Panc1 (cell line): ENCODE data around the gene ZCCHC8. TPM values are rescaled to one million over a fixed set of nuclear protein-coding genes. Genes with fewer than 3 reads are reported as not detected.
A peak's percentile ranks its signal among the peaks of the same experiment; 100 is the strongest.

Source experiments
- ATAC-seq: fragments of 200-7000 bp; cut with Tn5 transposase; 2 replicates; pipeline ENCODE4 v1.9.1; 2020; ENCODE audit warnings: mild to moderate bottlenecking, moderate library complexity
- BruUV-seq: library from RNA; stranded (reverse); fragments of 400-500 nt; replicated peaks from 2 replicates; lab custom pipeline; 2021; lab: Mats Ljungman, UMichigan
- CTCF ChIA-PET: fragments of 300-600 bp; sonication (Branson Sonifier 250); formaldehyde crosslinking; loops from one replicate; lab custom pipeline; 2022; ENCODE audit warnings: antibody characterized with exemption; lab: Charles Lee
- POLR2A ChIA-PET: fragments of 300-600 bp; sonication (Branson Sonifier 250); formaldehyde crosslinking; loops from one replicate; lab custom pipeline; 2022; ENCODE audit warnings: antibody characterized with exemption; lab: Charles Lee
- DNase-seq: peaks from one replicate; pipeline ENCODE4 v3.0.0-alpha.2; 2010; ENCODE audit warnings: low read depth, low spot score
- H3K27ac ChIP-seq: 2 replicates; pipeline ENCODE4 v1.5.1; 2011; ENCODE audit warnings: mild to moderate bottlenecking, low read length, inconsistent platforms
- H3K27me3 ChIP-seq: fragments of 200-500 bp; sonication (Bioruptor generic); 2 replicates; pipeline ENCODE4 v1.6.0; 2014; ENCODE audit warnings: low read length, inconsistent platforms; ENCODE audit not compliant: control insufficient read depth, insufficient read depth
- H3K36me3 ChIP-seq: fragments of 200-500 bp; sonication (Bioruptor generic); 2 replicates; pipeline ENCODE4 v1.5.1; 2014; ENCODE audit warnings: inconsistent platforms, mild to moderate bottlenecking, low read length, moderate library complexity; ENCODE audit not compliant: control insufficient read depth, insufficient read depth
- H3K4me1 ChIP-seq: 2 replicates; pipeline ENCODE4 v1.5.1; 2011; ENCODE audit warnings: inconsistent platforms, mild to moderate bottlenecking, low read length, moderate library complexity; ENCODE audit not compliant: control insufficient read depth, insufficient read depth
- H3K4me3 ChIP-seq, 2 experiments: 2 replicates each; pipeline ENCODE4 v1.5.1; 2011 to 2012; ENCODE audit warnings: low read depth in 2 of 2, low read length in 2 of 2, mild to moderate bottlenecking in 2 of 2, inconsistent platforms in 1 of 2, moderate library complexity in 1 of 2
- H3K9me3 ChIP-seq: fragments of 200-500 bp; sonication (Bioruptor generic); 2 replicates; pipeline ENCODE4 v1.5.1; 2014; ENCODE audit warnings: low read depth, mild to moderate bottlenecking, inconsistent platforms, low read length, moderate library complexity; ENCODE audit not compliant: control insufficient read depth, insufficient read depth
- CTCF ChIP-seq: fragments of 450-650 bp; IDR thresholded peaks from 2 replicates; pipeline ENCODE4 v1.5.1; 2017; ENCODE audit warnings: mild to moderate bottlenecking
- POLR2AphosphoS5 ChIP-seq: IDR thresholded peaks from 2 replicates; pipeline ENCODE4 v1.6.1; 2012; ENCODE audit warnings: mild to moderate bottlenecking, low read depth, low read length, moderate library complexity
- SIN3A ChIP-seq: IDR thresholded peaks from 2 replicates; pipeline ENCODE4 v1.6.1; 2012; ENCODE audit warnings: low read depth, mild to moderate bottlenecking, low read length, moderate library complexity, borderline replicate concordance; ENCODE audit not compliant: insufficient read depth
- TCF7L2 ChIP-seq: IDR thresholded peaks from 2 replicates; pipeline ENCODE4 v1.6.1; 2011; ENCODE audit warnings: mild to moderate bottlenecking, low read depth, low read length, inconsistent platforms
- in situ Hi-C: cut with HindIII; loops from 2 replicates; pipeline ENCODE4 v1.10.0; 2016; ENCODE audit warnings: low sequenced_read_pairs, low pct_unique_long_range_greater_than_20kb
- intact Hi-C: fragments of 100-400 bp; cut with micrococcal nuclease; formaldehyde crosslinking; loops from one replicate; pipeline ENCODE4 v1.10.0; 2022; ENCODE audit not compliant: unreplicated experiment
- total RNA-seq: library from RNA; stranded (reverse); gene quantifications from one replicate; pipeline ENCODE4 v1.2.1, GENCODE V29; 2021; ENCODE audit not compliant: unreplicated experiment
- TF ChIP-seq, protein P1 (sequence below), 2 experiments: IDR thresholded peaks; 2 replicates each; pipeline ENCODE4 v1.6.1; 2011 to 2012; ENCODE audit warnings: low read depth in 2 of 2, control low read depth in 1 of 2, low read length in 1 of 2, mild to moderate bottlenecking in 1 of 2, moderate library complexity in 1 of 2; ENCODE audit not compliant: insufficient read depth in 1 of 2

The ZCCHC8 gene
- total RNA-seq, 1 experiment from 2014 or later, result 32.5 TPM

- BruUV-seq, result no TSS peak
- CTCF ChIA-PET, result no interaction called here
Observed at GRCh38 chr12:122508163-122508562, 7.4 kb upstream of the ZCCHC8 start.

DNA sequence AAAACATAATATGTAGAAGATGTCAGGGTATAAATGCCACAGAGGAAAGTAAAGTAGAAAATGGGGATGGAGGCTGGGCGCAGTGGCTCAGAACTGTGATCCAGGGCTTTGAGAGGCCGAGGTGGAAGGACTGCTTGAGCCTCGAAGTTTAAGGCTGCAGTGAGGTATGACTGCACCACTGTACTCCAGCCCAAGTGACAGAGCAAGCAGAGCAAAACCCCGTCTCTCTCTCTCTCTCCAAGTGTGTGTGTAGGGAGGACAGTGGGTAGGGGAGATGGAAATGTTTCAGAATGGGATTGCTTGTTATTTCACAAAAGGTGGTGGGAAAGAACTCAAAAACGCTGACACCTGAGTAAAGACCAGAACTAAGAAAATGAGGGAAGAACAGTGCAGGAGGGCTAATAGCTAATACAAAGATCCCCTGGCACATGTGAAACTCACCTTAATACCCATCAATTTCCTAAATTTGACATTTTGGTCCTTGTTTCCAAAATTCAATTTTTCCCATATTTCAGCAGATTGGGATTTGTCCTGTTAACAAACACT, 5.7 kb upstream of the ZCCHC8 start:
- TF ChIP-seq CTCF (no peak), POLR2AphosphoS5 (no peak), TCF7L2 (no peak)
- TF ChIP-seq, protein P1, sequence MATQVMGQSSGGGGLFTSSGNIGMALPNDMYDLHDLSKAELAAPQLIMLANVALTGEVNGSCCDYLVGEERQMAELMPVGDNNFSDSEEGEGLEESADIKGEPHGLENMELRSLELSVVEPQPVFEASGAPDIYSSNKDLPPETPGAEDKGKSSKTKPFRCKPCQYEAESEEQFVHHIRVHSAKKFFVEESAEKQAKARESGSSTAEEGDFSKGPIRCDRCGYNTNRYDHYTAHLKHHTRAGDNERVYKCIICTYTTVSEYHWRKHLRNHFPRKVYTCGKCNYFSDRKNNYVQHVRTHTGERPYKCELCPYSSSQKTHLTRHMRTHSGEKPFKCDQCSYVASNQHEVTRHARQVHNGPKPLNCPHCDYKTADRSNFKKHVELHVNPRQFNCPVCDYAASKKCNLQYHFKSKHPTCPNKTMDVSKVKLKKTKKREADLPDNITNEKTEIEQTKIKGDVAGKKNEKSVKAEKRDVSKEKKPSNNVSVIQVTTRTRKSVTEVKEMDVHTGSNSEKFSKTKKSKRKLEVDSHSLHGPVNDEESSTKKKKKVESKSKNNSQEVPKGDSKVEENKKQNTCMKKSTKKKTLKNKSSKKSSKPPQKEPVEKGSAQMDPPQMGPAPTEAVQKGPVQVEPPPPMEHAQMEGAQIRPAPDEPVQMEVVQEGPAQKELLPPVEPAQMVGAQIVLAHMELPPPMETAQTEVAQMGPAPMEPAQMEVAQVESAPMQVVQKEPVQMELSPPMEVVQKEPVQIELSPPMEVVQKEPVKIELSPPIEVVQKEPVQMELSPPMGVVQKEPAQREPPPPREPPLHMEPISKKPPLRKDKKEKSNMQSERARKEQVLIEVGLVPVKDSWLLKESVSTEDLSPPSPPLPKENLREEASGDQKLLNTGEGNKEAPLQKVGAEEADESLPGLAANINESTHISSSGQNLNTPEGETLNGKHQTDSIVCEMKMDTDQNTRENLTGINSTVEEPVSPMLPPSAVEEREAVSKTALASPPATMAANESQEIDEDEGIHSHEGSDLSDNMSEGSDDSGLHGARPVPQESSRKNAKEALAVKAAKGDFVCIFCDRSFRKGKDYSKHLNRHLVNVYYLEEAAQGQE (IDR thresholded peaks at IDR 0.05; ENCODE audit: insufficient read depth in 1 of 2, low read depth in 2 of 2, low read length in 1 of 2), result no peak
- Histone ChIP-seq H3K4me1 (peaks cover 4% of the 10 kb centered on the region), H3K9me3 (no peaks in the 10 kb centered on the region), H3K27me3 (no peaks in the 10 kb centered on the region), H3K27ac (no peak overlapping the region), H3K36me3 (peaks cover 59% of the 10 kb centered on the region), H3K4me3 (no peak overlapping the region)
- no peak for ATAC-seq
- ChIA-PET CTCF (no interaction called here), POLR2A (no interaction called here)
- intact Hi-C loops (no loop called here), in situ Hi-C loops (no loop called here)
- DNase-seq, result no peak
- BruUV-seq, result TSS peak; percentile 13

More at GRCh38 chr12:122508163-122508562, 7.4 kb upstream of the ZCCHC8 start:
- no peaks in the 10 kb centered on the region for H3K27me3 ChIP-seq
- TF ChIP-seq SIN3A (no peak), POLR2AphosphoS5 (no peak)
- POLR2A ChIA-PET, result no interaction called here
- no peak overlapping the region for H3K27ac ChIP-seq
- H3K9me3 ChIP-seq, result no peaks in the 10 kb centered on the region
- intact Hi-C loops (no loop called here), in situ Hi-C loops (no loop called here)
- no peaks in the 10 kb centered on the region for H3K4me1 ChIP-seq
- peaks cover 71% of the 10 kb centered on the region for H3K36me3 ChIP-seq
- no peak for ATAC-seq
- DNase-seq, result no peak
- no peak overlapping the region for H3K4me3 ChIP-seq

- Histone ChIP-seq H3K27ac (no peak overlapping the region), H3K9me3 (no peaks in the 10 kb centered on the region), H3K27me3 (no peaks in the 10 kb centered on the region), H3K36me3 (peaks cover 50% of the 10 kb centered on the region), H3K4me3 (no peak overlapping the region), H3K4me1 (peaks cover 6% of the 10 kb centered on the region)
- no peak for DNase-seq
- BruUV-seq, result no TSS peak
- ATAC-seq, result no peak
- in situ Hi-C loops, result no loop called here
- TF ChIP-seq SIN3A (no peak), TCF7L2 (no peak), CTCF (no peak), POLR2AphosphoS5 (no peak)
- TF ChIP-seq, protein P1 (IDR thresholded peaks at IDR 0.05; ENCODE audit: insufficient read depth in 1 of 2, low read depth in 2 of 2, low read length in 1 of 2), result no peak
- intact Hi-C loops, result no loop called here
- ChIA-PET CTCF (interaction anchor here (0.6 kb wide), 1 partner anchor 866 kb away, joined by 3 read pairs; no protein-coding TSS in a partner anchor), POLR2A (no interaction called here)
Observed at GRCh38 chr12:122505419-122506051, 4.8 kb upstream of the ZCCHC8 start.
